SK-N-SH (cell line): ENCODE measurements around the gene CACNA2D3.

Source experiments
- CHD2 ChIP-seq: fragments of 150-350 bp; IDR thresholded peaks from 2 replicates; pipeline ENCODE4 v1.6.1; 2018; ENCODE audit warnings: low read length; ENCODE audit not compliant: partially characterized antibody
- GATA2 ChIP-seq: sonication (generic); formaldehyde crosslinking; IDR thresholded peaks from 2 replicates; pipeline ENCODE4 v1.5.0; 2020; ENCODE audit warnings: mild to moderate bottlenecking, missing genetic modification reagents
- JUND ChIP-seq: IDR thresholded peaks from 2 replicates; pipeline ENCODE4 v1.4.0; 2012
- RCOR1 ChIP-seq: fragments of 150-350 bp; IDR thresholded peaks from 2 replicates; pipeline ENCODE4 v1.6.1; 2017; ENCODE audit warnings: antibody characterized with exemption, low read length
- TEAD4 ChIP-seq: IDR thresholded peaks from 2 replicates; pipeline ENCODE4 v1.4.0; 2012; ENCODE audit warnings: mild to moderate bottlenecking, borderline replicate concordance; ENCODE audit not compliant: insufficient read depth
- YY1 ChIP-seq: IDR thresholded peaks from 2 replicates; pipeline ENCODE4 v1.4.0; 2012; ENCODE audit warnings: low read depth, mild to moderate bottlenecking
- TF ChIP-seq, protein P1 (sequence below): fragments of 200-600 bp; sonication (generic); IDR thresholded peaks from 2 replicates; pipeline ENCODE4 v1.6.1; 2017; ENCODE audit warnings: antibody characterized with exemption, mild to moderate bottlenecking, moderate library complexity
- TF ChIP-seq, protein P2 (sequence below): fragments of 150-350 bp; IDR thresholded peaks from 2 replicates; pipeline ENCODE4 v1.6.1; 2017; ENCODE audit warnings: antibody characterized with exemption, low read length, low read depth, borderline replicate concordance
- TF ChIP-seq, protein P3 (sequence below): IDR thresholded peaks from 2 replicates; pipeline ENCODE4 v1.4.0; 2012; ENCODE audit warnings: low read depth
- TF ChIP-seq, protein P4 (sequence below): IDR thresholded peaks from 2 replicates; pipeline ENCODE4 v1.4.0; 2012; ENCODE audit warnings: low read depth, borderline replicate concordance

DNA sequence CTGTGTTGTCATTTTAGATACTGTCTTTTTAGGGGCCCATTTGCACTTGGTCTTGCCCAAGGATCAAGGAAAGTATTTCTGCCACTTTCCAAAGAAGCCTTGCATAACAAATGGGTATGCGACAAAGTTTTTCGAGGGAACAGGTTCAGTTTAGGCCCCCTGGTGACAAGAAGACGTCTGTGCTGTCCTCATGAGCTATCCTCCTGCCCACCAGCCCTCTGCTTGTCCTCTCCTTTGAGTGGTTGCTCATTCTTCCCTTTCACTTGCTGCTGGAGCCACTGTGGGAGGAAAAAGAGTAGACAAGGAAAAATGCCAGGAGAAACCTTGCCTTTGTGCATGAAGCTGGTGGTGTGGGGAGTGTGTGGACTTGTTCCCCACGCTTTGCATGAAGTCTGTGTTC is 171.9 kb downstream of the CACNA2D3 start:
- TF ChIP-seq RCOR1, result no peak
- TF ChIP-seq CHD2, result no peak
- TF ChIP-seq, protein P1, sequence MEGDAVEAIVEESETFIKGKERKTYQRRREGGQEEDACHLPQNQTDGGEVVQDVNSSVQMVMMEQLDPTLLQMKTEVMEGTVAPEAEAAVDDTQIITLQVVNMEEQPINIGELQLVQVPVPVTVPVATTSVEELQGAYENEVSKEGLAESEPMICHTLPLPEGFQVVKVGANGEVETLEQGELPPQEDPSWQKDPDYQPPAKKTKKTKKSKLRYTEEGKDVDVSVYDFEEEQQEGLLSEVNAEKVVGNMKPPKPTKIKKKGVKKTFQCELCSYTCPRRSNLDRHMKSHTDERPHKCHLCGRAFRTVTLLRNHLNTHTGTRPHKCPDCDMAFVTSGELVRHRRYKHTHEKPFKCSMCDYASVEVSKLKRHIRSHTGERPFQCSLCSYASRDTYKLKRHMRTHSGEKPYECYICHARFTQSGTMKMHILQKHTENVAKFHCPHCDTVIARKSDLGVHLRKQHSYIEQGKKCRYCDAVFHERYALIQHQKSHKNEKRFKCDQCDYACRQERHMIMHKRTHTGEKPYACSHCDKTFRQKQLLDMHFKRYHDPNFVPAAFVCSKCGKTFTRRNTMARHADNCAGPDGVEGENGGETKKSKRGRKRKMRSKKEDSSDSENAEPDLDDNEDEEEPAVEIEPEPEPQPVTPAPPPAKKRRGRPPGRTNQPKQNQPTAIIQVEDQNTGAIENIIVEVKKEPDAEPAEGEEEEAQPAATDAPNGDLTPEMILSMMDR, result no peak
- TF ChIP-seq JUND, result no peak
- TF ChIP-seq, protein P2, sequence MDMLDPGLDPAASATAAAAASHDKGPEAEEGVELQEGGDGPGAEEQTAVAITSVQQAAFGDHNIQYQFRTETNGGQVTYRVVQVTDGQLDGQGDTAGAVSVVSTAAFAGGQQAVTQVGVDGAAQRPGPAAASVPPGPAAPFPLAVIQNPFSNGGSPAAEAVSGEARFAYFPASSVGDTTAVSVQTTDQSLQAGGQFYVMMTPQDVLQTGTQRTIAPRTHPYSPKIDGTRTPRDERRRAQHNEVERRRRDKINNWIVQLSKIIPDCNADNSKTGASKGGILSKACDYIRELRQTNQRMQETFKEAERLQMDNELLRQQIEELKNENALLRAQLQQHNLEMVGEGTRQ, result no peak
- no peak for TF ChIP-seq TEAD4
- TF ChIP-seq, protein P3, sequence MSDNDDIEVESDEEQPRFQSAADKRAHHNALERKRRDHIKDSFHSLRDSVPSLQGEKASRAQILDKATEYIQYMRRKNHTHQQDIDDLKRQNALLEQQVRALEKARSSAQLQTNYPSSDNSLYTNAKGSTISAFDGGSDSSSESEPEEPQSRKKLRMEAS, result no peak
- TF ChIP-seq YY1, result no peak
- TF ChIP-seq, protein P4, sequence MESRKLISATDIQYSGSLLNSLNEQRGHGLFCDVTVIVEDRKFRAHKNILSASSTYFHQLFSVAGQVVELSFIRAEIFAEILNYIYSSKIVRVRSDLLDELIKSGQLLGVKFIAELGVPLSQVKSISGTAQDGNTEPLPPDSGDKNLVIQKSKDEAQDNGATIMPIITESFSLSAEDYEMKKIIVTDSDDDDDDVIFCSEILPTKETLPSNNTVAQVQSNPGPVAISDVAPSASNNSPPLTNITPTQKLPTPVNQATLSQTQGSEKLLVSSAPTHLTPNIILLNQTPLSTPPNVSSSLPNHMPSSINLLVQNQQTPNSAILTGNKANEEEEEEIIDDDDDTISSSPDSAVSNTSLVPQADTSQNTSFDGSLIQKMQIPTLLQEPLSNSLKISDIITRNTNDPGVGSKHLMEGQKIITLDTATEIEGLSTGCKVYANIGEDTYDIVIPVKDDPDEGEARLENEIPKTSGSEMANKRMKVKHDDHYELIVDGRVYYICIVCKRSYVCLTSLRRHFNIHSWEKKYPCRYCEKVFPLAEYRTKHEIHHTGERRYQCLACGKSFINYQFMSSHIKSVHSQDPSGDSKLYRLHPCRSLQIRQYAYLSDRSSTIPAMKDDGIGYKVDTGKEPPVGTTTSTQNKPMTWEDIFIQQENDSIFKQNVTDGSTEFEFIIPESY, result no peak
- TF ChIP-seq GATA2 (CRISPR knock-in tag), result no peak
